AG08396 (cell line): ENCODE data around the gene LRP1B.

Source experiments
- DNase-seq: peaks from one replicate; pipeline ENCODE4 v3.0.0; 2012; ENCODE audit warnings: low spot score, mixed read lengths

The LRP1B gene

DNA sequence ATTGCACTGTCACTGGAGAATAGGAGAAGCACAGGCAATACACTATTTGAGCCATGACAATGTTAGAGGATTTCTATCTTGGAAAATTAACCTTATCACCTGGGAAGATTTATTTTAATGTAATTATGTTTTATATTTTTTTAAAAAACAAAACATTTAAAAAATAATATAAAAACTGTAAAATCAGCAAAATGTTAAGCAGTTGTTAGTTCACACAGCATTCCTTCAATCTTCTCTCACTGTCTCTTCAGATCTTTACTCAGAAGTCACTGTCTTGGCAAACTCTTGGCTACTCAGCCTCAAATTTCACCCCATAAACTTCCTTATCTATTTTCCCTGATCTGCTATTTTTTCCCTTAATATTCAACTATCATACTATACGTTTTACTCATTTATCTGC is 1322.6 kb downstream of the LRP1B start:
- DNase-seq: no peak

DNA sequence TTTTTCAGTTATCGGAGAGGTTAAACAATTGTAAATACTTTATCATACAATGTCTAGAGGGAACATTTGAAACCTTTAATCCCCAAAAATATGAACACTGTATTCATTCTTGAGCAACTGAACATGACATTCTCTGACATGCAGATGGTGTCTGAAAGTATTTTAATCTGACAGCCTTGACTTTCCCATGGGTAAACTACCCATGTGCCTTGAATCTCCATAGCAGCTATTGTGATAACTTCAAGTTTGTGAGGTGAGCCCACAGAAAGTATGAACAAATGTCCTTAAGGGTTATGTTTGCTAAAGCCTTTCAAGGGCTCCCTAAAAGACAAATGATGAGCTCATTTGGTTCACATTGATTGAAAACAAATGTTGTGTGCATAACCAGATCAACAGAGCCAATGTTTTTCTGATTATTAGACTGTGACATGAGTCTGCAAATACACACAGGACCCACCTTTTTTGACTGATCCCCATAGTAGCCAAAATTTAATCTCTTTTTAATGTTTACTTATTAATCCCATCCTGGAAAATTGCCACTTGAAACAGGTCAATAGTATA is 1326.0 kb downstream of the LRP1B start:
- no peak for DNase-seq

DNA sequence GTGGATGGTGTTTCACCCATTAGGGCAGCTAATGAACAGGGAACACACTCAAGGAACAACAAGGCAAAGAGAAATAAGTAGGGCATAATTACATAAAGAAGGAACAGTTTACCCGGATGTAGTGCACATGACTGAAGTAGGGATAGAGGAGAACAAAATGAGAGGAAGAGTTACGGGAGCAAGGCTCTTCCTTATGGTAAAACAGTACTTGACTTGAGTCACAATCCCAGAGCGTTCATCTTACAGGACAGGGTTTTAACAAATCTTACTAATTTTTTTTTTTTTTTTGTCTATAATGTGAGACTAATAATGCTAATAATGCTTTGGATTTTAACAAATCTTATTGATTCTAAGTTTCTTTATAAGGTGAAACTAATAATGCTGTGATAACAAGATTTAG is 1329.5 kb downstream of the LRP1B start:
- DNase-seq: no peak

DNA sequence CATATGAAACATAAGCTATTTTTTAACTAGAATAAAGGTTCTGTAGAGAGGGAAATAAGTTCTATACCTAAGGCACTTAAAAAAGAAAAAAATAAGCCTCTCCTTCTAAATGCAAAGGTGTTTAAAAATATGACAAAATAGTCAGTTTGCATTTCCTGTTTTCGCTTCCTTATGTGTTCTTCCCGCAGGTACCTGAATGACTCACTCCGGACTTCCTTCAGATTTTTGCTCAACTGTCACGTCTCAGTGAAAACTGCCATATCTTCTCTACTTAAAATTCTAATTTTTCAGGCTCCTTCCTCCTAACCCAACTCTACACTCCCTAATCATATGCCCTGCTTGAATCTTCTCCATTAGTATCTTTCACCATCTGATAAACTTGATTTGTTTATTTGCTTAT is 1333.1 kb downstream of the LRP1B start:
- DNase-seq: no peak

DNA sequence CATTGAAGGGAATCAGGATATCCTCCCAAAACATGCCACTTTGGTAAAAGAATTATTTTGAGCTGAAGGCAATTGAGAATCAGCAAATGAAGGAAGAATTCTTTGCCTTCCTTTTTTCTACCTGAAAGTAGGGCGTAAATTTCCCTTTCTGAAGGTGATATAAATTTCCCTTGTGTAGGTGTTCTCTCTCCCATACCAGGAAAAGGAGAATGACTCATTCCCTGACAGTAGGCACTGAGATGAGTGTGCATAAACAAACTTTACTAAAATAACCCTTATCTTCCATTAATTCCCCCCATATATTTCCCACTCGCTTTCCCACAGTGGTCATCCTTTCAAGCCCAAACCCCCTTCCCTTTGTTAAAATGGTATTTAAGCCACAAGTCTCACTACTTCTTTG is 1339.0 kb downstream of the LRP1B start:
- no peak for DNase-seq

DNA sequence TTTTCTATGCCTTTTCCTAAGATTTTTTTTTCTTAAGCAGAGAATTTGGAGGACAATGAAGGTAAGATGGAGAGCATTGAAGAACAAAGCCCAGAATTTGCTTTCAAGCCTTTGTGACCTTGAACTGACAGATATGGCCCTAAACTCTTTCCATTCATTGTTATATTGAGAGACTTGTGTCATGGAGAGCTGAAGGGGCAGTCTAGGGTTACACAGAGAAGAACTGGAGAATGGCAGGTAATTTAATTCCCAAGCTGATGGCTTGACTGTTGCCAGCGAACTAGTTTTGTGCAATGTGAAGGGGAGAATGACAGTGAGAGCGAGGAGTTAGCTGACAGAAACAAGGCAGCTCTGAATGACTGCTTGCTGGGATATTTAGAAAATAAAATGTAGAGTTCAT is 1344.2 kb downstream of the LRP1B start:
- DNase-seq: no peak

DNA sequence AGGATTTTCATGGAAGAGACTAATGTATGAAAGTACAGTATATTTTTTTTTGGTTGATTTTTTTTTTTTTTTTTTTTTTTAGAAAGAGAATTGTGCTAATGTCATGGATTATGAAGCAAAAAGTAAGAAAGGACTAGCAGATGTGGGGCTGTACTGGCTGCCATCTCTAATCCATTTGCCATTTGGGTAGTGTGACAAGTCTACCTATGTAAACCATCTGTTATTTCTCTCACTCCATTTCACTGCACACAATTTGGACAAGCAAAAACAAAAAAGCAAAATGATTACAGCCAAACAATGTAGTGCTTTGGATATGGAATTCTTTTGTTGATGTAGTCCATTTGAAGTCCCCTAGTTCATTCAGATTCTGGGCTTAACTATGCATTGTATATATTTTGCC is 1355.4 kb downstream of the LRP1B start:
- no peak for DNase-seq

DNA sequence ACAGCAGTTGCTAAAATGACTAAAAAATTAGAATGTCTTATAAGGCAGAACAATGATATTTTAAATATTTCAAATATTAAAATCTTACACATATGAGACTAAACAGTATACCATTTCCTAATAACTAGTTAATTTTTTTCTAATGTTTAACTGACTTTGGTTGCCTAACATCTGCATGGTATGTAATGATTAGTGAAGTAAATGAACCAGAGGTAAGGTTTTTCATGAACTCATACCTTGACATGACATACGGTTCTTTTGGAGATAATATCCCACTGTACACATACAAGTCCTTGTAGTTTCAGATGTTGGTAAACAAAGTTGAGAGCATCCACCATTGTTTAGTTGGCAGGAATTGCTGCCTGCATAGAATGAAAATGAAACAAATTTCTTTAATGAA is 1360.2 kb downstream of the LRP1B start:
- DNase-seq: no peak

DNA sequence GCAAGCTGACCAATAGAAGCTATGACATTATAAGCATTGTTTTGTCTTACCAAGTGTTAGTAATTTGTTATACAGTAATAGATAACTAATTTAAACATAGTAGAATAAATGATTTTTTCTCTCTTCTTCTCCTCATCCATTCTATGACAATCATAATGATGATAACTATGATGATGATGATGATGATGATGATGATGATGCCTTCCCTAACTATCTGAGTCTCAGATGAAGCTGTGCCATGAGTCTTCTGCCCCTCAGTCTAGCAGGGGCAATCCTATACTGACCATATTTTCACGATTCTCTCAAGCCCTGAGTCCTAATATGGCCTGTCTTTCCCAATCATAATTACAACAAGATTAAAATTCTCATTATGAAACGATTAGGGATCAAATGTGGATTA is 1369.0 kb downstream of the LRP1B start:
- DNase-seq: no peak

DNA sequence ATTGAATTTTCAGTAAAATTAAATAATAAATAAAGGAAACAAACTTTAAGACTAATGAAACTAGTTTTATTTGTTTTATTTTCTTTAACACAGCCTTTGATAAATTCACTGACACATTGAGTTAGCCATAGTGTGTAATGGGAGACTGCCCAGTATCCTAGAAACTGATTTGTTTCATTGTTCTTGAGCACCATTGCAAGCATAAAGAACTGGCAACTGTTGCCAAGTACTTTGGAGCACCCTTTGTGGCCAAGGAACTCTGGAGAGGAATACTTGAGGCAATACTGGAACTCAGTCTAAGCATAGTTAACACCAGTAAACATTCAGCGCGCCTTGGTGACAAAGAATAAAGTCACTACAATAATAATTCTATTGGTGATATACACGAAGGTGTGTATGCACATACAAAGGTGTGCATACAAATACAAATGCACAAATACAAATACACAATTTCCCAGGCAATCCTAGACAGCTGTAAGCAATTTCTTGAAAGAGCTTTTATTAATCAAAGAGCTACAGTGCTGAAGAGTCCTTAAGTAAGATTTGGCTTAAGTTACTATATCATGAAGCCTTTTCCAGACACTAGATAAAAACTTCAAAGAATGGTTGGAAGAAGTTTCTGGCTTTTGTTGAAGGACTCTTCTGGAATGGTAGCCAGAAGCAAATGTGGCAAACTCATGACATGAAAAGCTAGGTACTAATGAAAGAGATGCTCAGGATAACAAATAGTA is 1371.2 kb downstream of the LRP1B start:
- DNase-seq: no peak

DNA sequence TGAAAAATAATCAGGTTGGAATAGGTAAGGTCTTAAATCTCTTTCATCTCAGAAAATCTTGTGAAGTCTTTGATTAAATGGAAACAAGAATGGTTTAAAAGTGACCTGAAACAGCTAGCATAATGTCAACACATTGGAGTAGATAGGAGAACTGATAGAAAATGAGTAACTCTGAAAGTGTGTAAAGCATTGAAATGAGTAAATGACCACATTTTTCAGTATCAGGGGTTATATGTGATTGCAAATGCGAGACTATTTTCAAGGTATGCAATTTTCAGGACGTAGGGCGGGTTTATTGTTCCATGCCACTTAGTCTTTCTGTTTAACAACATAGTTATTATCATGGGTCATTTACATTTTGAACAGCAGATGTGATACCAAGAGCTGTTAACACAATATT is 1383.2 kb downstream of the LRP1B start:
- no peak for DNase-seq

DNA sequence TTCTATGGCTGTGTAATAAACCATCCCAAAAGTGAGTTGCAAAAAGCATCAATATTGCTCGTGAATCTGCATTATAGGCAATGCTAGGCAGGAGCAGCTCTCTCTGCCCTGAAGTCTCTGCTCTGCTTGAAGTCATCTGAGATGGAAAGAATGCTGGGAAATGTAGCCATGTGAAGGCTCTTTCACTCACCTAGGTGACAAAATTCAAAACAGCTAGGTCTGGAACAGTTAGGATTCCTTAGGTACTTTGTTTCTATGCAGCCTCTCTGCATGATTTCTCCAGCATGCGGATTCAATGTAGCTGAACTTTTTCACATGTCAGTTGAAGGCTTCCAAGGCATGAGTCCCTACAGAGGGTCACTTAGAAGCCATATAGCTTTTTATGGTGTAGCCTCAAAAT is 1383.7 kb downstream of the LRP1B start:
- no peak for DNase-seq

DNA sequence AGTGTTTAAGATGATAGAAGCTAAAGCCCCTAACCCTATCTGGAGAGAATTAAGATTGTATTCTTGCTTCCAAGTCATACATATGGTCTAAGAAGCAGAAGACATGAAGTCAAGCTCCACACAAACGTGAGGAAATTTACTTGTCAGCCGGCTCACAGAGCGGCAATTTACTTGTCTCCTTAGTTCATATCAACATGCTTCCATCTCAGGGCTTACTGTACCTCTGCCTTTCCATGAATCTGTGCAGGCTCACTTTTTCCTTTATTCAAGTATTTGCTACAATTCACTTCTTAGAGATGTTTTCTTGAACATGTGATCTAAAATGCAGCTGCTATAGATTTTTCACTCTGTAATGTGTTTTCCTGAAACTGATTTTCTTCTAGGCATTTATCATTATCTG is 1386.4 kb downstream of the LRP1B start:
- no peak for DNase-seq

DNA sequence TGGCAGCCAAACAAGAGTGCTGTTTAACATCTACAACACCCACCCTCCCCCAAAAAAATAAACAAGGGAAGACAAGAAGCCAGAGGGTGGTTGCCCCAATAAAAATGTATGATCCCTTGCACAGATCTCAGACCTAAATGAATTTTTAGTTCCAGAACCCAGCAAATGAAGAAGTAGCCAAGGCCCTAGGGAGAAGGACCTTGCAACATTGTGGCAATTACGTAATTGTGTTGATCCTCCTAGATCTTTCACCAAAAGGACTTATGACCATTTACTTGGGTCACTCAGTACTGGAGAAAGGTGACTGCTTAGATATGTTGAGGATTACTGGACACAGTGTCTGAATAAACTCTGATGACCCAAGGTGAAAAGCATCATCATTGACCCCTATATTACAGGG is 1393.8 kb downstream of the LRP1B start:
- no peak for DNase-seq

DNA sequence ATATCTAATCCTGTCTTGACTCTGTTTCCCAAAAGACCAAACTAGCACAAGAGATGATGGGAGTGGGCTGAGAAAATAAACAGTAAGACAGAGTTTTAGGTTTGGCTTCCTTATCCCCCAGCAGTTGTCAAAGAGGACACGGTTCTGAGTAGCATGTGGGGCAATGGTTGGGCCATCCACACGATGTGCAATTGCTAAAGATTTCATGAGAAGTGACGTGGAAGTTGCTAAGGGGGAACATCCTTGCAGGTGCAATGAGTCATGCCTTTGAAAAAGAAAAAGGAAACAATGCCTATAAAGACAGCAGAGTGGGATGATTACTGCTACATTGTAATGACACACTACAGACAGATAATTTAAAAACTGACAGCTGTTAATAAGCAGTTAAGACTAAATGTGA is 1395.8 kb downstream of the LRP1B start:
- no peak for DNase-seq

DNA sequence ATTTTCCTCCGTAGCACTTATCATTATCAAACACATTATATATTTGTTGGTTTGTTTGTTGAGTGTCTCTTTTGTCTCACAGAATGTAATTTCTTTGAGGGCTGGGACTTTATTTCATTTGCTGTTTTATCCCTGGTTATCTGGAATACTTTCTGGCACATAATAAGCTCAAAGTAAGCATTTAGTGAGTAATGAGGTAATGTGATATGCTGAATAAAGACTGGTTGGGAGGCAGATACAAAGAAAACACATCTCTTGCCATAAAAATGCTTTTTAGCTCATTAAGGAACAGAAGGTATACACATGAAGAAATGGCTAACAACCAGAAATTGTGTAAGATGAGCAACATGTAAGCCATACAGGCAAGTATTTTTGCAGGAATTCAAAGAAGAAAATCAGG is 1411.8 kb downstream of the LRP1B start:
- no peak for DNase-seq

DNA sequence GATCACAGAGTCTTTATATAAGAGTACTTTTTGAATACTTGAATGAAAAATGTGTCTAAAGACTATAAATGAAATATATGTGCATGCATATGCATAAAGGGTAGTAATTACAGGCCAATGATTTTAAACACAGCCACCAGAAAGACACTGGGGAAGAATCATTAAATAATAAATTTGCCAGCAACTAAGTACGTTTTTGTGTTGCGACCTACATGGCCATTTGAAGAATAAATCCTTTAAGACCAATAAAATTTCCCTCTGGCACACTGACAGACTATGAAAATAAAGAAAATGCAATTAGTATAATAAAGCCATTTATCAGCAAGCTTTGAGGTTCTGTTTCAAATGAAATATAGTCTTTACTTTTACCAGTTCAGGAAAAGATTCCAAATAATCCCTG is 1413.3 kb downstream of the LRP1B start:
- DNase-seq: no peak

DNA sequence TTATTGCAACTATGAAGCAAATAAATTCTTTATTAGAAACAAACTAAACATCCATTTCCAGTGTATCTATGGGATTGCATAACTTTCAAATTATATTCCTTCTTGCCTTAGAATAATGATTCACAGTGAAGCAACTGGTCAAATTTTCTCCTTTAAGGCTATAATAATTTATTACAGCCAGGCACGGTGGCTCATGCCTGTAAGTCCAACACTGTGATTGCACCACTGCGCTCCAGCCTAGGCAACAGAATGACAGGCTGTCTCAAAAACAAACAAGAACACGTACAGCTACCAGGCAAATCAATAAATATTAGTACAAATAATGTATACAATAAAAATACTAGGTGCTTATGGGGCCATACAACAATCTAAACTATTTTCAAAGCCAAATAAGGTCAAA is 1416.2 kb downstream of the LRP1B start:
- no peak for DNase-seq

DNA sequence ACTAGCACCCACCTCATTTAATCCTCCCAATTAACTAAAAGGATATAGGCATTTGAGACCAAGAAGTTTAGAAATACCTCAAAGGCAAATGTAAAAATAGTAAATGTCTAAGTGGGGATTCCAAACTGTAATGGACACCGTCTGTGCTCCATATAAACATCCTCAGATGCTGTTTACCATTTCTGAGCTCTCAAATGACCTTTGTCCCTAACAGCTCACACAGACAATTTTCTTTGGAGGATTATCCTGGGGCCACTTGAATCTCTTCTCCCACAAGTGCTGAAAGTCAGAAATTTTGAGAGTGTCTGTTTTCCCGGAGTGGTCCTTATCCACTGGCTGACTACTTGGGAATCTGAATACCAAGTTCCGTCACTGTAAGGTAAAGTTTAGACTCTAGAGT is 1418.9 kb downstream of the LRP1B start:
- no peak for DNase-seq

DNA sequence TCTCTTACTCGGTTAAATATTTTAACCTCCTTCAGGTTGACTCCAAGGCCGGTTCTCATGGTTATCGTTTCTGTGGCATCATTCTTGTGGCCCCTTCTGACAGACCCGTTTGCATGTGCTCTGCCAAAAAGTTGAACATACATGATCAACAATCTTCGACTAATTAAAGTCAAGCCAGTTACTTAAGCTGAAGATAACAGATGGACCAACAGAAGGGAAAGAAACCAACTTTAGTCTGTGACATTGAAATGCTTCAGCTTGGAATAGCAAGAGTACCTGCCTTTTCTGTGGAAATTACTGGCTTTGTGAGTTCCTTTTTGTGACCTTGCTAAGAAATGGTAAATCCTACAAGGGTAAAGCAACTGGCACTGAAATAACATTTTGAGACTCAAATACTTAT is 1429.1 kb downstream of the LRP1B start:
- no peak for DNase-seq

DNA sequence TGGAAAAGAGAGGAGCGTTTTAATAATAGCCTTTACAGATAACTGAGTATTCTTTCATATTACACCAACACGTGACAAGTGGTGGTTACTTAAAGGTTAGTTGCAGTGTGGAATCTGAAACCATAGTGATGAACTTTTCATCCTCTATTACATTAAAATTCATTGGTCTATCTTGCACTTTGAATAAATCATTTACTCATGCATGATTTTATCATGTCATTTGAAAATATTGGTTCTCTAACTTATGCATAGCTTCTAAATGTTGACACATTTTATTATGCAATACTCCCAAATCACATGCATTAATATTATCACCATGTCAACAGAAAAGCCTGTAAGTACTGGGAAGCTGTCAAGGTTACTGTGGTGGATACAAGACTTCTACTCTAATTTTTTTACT is 1432.2 kb downstream of the LRP1B start:
- DNase-seq: no peak

DNA sequence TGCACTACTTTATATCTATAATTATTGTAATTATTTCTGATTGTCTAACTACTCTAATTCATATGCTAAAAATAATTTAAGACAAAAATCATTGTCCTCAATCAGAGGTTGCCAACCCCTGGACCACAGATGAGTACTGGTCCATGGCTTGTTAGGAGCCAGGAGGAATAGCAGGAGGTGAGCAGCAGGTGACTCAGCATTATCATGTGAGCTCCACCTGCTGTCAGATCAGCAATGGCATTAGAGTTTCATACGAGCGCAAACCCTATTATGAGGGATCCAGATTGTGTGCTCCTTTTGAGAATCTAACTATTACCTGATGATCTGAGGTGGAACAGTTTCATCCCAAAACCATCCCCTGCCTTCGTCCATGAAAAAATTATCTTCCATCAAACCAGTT is 1434.4 kb downstream of the LRP1B start:
- DNase-seq: no peak

DNA sequence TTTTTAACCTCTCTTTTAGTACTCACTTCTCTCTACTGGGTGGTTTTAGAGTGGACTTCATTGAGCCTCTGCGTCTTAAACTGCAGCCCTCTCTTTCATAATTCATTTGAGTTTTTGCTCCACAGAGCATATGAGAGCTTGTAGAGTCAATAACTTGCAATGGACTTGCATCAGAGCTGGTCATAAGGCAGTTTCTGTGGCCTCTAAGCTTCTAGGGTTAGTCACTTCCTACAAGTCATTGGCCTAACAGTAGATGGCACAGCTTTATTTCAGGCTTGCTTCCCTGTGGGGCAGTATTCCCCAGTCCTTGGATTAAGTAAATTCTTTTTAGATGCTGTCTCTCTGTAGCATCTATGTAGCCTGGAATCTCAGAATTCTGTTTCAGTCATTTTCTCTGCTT is 1435.7 kb downstream of the LRP1B start:
- DNase-seq: no peak

DNA sequence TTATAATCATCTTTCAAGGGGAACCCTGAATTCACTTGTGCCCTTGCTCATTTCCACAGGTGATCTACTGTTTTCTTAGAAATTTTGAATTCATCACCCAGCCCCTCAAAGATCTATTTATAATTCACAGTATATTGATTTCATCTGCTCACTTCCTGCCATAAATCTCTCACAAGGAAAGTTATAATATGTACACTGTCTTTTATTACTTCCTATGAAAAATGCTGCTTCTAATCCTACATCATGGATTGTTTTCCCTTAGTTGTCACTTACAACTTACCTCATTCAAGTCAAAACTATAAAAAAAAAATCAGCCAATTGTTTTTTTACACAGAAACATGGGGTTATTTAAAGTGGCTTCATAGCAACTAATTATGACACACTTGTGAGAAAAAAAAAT is 1443.0 kb downstream of the LRP1B start:
- DNase-seq: no peak
